Colonic mucosa (tissue), 4 donors: ENCODE measurements around the gene TACC2. TPM values are rescaled to one million over a fixed set of nuclear protein-coding genes. Genes with fewer than 3 reads are reported as not detected.

Experiments used
- DNase-seq: peaks from one replicate; pipeline ENCODE4 v3.0.0-alpha.2; 2020
- H3K27ac ChIP-seq: fragments of 200-600 bp; one replicate; pipeline ENCODE4 v1.8.0; 2021
- H3K27me3 ChIP-seq: fragments of 200-600 bp; one replicate; pipeline ENCODE4 v1.8.0; 2021
- H3K36me3 ChIP-seq: fragments of 200-600 bp; one replicate; pipeline ENCODE4 v1.8.0; 2021
- H3K4me1 ChIP-seq: fragments of 200-600 bp; one replicate; pipeline ENCODE4 v1.8.0; 2021; ENCODE audit warnings: mild to moderate bottlenecking
- H3K4me3 ChIP-seq: fragments of 200-600 bp; one replicate; pipeline ENCODE4 v1.8.0; 2021
- H3K9ac ChIP-seq, 2 donors: one replicate each; pipeline ENCODE4 v1.7.0; 2013; ENCODE audit warnings: control low read depth in 2 of 2, low read depth in 2 of 2, low read length in 2 of 2
- H3K9me3 ChIP-seq: fragments of 200-600 bp; one replicate; pipeline ENCODE4 v1.8.0; 2021
- intact Hi-C: fragments of 100-400 bp; cut with DNase I; formaldehyde crosslinking; loops from one replicate; pipeline ENCODE4 v1.14.1; 2022
- total RNA-seq, 2 donors: library from RNA; stranded (reverse); fragmentation: NEBNext Ultra II Directional in 1 of 2; extraction: Animal tissue kit (Norgen Biotek cat#: 25700) in 1 of 2; gene quantifications; one replicate each; pipeline ENCODE4 v1.2.1, GENCODE V29; 2021
- TF ChIP-seq, protein P1 (sequence below): fragments of 200-600 bp; IDR thresholded peaks from one replicate; pipeline ENCODE4 v1.8.0; 2022; ENCODE audit warnings: antibody characterized with exemption, mild to moderate bottlenecking
- donor health status: healthy.
- donor health status: DM: no; HTN: no; CAD: no.
- donor health status: DM: no; HTN: no; CAD: no.

Gene TACC2
- total RNA-seq, 2 donors from 2014 or later: 90.0 to 93.2 TPM

DNA sequence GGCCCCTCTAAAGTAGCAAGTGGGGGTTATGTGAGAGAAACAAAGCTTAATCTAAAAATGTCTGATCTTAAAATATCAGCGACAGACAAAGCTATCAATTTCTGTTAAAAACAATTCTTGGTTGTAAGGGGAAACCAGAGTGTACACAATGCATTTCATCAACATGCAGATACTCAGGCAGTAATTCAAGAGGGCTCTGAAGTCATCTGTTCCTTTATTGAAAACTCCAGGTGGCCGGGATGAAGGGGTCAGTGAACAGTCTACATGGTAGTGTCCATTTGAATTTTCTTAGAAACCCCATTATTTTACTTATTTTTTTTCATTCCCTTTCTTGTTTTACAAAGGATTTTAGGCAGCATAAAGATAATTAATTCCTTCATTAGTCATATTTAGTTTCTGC lies 245.5 kb downstream of the TACC2 start:
- Histone ChIP-seq H3K36me3 (no peaks in the 10 kb centered on the region), H3K27ac (no peak overlapping the region), H3K4me1 (no peaks in the 10 kb centered on the region), H3K9ac (no peak overlapping the region), H3K9me3 (no peaks in the 10 kb centered on the region), H3K4me3 (no peak overlapping the region), H3K27me3 (no peaks in the 10 kb centered on the region)
- no peak for DNase-seq
- TF ChIP-seq, protein P1, sequence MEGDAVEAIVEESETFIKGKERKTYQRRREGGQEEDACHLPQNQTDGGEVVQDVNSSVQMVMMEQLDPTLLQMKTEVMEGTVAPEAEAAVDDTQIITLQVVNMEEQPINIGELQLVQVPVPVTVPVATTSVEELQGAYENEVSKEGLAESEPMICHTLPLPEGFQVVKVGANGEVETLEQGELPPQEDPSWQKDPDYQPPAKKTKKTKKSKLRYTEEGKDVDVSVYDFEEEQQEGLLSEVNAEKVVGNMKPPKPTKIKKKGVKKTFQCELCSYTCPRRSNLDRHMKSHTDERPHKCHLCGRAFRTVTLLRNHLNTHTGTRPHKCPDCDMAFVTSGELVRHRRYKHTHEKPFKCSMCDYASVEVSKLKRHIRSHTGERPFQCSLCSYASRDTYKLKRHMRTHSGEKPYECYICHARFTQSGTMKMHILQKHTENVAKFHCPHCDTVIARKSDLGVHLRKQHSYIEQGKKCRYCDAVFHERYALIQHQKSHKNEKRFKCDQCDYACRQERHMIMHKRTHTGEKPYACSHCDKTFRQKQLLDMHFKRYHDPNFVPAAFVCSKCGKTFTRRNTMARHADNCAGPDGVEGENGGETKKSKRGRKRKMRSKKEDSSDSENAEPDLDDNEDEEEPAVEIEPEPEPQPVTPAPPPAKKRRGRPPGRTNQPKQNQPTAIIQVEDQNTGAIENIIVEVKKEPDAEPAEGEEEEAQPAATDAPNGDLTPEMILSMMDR: no peak
- intact Hi-C loops: no loop called here

- H3K36me3 ChIP-seq: no peaks in the 10 kb centered on the region
- intact Hi-C loops: no loop called here
- TF ChIP-seq, protein P1: no peak
These were observed 247.8 kb downstream of the TACC2 start for GRCh38 chr10:122236690-122237306.

GRCh38 chr10:122237331-122237990 lies 248.5 kb downstream of the TACC2 start:
- H3K9me3 ChIP-seq: no peaks in the 10 kb centered on the region
- no peak overlapping the region for H3K27ac ChIP-seq
- H3K9ac ChIP-seq: no peak overlapping the region
- intact Hi-C loops: no loop called here
- no peaks in the 10 kb centered on the region for H3K4me1 ChIP-seq
- H3K36me3 ChIP-seq: no peaks in the 10 kb centered on the region
- TF ChIP-seq, protein P1: no peak
- DNase-seq: no peak
- no peak overlapping the region for H3K4me3 ChIP-seq
- H3K27me3 ChIP-seq: no peaks in the 10 kb centered on the region

More at GRCh38 chr10:122236690-122237306, 247.8 kb downstream of the TACC2 start:
- Histone ChIP-seq H3K9me3 (no peaks in the 10 kb centered on the region), H3K9ac (no peak overlapping the region), H3K4me3 (no peak overlapping the region), H3K27me3 (no peaks in the 10 kb centered on the region), H3K27ac (no peak overlapping the region), H3K4me1 (no peaks in the 10 kb centered on the region)
- DNase-seq: no peak

DNA sequence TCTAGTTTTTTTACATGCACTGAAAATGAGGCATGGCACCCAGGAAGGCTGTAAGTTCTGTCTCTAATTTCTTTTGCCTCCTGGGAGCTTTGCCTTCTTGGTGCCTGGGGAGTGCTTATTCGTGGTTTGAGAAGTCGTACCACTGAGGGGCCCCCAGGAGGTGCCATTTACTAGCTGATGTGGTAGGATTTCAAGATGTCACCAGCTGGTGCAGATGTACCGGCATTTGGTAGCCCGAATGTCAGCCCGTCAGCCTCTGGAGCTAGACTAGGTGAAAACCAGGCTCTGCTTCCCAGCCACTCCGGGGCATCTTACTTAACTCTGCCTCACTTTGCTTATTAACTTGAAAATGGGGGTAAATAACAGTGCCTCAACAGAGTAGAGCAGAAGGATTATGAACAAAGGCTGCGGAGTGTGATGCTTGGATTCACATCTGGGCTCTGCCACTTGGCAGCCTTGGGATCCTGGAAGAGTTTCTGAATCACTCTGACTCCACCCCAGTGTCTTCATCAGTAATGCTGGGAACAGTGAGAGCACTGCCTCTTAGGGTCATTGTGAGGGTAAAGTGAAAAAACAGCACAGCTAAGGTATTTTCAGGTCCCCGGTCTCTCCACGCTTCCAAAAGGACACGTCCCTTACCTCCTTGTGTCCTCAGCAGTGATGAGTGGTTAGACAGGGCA lies 250.8 kb downstream of the TACC2 start:
- no peaks in the 10 kb centered on the region for H3K36me3 ChIP-seq
- no peak overlapping the region for H3K27ac ChIP-seq
- no peaks in the 10 kb centered on the region for H3K9me3 ChIP-seq
- H3K27me3 ChIP-seq: no peaks in the 10 kb centered on the region
- no peak overlapping the region for H3K9ac ChIP-seq
- no peak for DNase-seq
- TF ChIP-seq, protein P1: no peak
- intact Hi-C loops: no loop called here
- no peak overlapping the region for H3K4me3 ChIP-seq
- no peaks in the 10 kb centered on the region for H3K4me1 ChIP-seq

- intact Hi-C loops: no loop called here
- Histone ChIP-seq H3K9me3 (no peaks in the 10 kb centered on the region), H3K4me3 (no peak overlapping the region), H3K9ac (no peak overlapping the region), H3K4me1 (no peaks in the 10 kb centered on the region), H3K27ac (no peak overlapping the region), H3K27me3 (no peaks in the 10 kb centered on the region), H3K36me3 (no peaks in the 10 kb centered on the region)
- TF ChIP-seq, protein P1: no peak
- DNase-seq: no peak
These were observed 251.4 kb downstream of the TACC2 start for GRCh38 chr10:122240401-122240800.
